ENCODE data around the gene FOLH1. TPM values are rescaled to one million over a fixed set of nuclear protein-coding genes. Genes with fewer than 3 reads are reported as not detected.
"Not testable (repeated sequence)": the region's sequence is repeated elsewhere in the genome, so short reads cannot be mapped to it uniquely, and the experiment has no call there.

The FOLH1 gene
- total RNA-seq: not detected

DNA sequence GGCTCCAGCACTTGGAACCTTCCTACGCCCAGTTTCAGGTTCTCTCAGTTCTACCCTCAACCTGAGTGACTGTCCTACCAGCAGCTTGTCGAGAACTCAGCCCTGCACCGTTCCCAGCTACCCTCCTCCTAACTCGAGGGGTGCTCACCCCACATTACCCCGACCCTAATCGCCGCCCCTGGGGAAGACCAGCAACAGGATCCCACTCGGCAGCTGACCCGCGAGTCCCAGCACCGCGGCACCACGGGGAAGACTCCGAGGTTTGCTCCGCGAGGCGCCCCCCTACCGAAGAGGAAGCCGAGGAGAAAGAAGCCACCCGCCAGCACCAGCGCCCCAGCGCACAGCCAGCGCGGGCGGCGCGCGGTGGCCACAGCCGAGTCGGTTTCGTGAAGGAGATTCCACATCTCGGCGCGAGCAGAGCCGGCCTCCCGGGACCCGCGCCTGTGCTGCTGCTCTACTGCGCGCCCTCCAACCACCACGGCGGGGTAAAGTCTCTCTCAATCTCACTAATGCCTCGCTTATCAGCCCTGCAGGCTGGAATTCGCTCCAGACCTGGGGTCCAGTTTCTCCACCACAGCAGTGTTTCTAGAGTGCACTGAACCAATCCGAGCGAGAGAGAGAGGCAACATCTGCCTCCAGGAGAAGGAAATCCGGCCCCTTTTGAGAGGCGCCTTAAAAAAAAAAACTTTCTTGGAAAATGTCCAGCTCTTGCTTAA is at the start of gene FOLH1:
TSS of gene FOLH1 (minus strand) at position 597 of the 716 bp plus-strand sequence. CDS start at position 404, 193 bp downstream.
- H3K4me1 Mint-ChIP-seq (ENCODE audit: low read depth in 2 of 2): no peaks in the 10 kb centered on the region
- no peak within 1 kb of the TSS for H3K4me3 Mint-ChIP-seq
- H3K27ac Mint-ChIP-seq: no peak within 1 kb of the TSS
- peak in 1 of 2 donors; percentile 38 for ATAC-seq
- H3K27me3 Mint-ChIP-seq: no peaks in the 10 kb centered on the region
- no peaks in the 10 kb centered on the region for H3K36me3 Mint-ChIP-seq
- no peak for DNase-seq (ENCODE audit: low spot score)
- H3K9me3 Mint-ChIP-seq: peaks cover 5% of the 10 kb centered on the region

DNA sequence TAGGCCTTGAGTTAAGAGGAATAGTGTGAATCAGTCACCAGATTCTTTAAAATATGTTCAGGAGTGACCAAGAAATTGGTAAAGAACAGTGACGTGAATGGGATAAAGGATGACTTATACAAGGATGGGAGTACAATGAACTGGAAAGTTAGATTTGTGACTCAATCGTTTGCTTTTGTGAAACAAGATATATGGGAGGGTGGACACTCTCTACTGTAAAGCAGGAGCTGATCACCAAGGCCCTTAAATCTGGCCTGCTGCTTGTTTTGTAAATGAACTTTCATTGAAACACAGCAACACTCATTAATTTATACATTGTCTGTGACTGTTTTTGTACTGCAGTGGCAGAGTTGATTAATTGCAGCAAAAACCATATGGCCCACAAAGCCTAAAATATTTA is 46.7 kb upstream of the FOLH1 start:
- H3K4me3 Mint-ChIP-seq; H3K27me3 Mint-ChIP-seq; H3K36me3 Mint-ChIP-seq; H3K27ac Mint-ChIP-seq; ATAC-seq; DNase-seq (ENCODE audit: low spot score); H3K4me1 Mint-ChIP-seq (ENCODE audit: low read depth in 2 of 2): not testable (repeated sequence)
- peaks cover 28% of the 10 kb centered on the region for H3K9me3 Mint-ChIP-seq

DNA sequence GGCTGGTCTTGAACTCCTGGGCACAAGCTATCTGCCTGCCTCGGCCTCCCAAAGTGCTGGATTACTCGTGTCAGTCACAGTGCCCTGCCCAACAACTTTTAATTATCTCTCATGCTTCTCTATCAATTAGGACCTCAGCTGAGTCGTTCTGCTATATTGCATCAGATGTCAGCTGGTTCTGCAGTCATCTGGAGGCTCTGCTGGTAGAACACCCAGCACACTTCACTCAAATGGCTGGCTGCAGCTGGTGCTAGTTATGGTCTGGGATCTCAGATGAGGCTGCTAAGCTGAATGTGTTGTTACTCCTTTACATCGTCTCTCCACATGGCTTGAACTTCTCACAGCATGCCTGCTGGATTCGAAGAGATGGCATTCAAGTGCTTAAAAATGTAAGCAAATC is 42.8 kb upstream of the FOLH1 start:
- not testable (repeated sequence) for H3K27me3 Mint-ChIP-seq; ATAC-seq; H3K4me3 Mint-ChIP-seq; H3K4me1 Mint-ChIP-seq (ENCODE audit: low read depth in 2 of 2); H3K36me3 Mint-ChIP-seq; H3K27ac Mint-ChIP-seq; DNase-seq (ENCODE audit: low spot score)
- H3K9me3 Mint-ChIP-seq: peaks cover 23% of the 10 kb centered on the region

DNA sequence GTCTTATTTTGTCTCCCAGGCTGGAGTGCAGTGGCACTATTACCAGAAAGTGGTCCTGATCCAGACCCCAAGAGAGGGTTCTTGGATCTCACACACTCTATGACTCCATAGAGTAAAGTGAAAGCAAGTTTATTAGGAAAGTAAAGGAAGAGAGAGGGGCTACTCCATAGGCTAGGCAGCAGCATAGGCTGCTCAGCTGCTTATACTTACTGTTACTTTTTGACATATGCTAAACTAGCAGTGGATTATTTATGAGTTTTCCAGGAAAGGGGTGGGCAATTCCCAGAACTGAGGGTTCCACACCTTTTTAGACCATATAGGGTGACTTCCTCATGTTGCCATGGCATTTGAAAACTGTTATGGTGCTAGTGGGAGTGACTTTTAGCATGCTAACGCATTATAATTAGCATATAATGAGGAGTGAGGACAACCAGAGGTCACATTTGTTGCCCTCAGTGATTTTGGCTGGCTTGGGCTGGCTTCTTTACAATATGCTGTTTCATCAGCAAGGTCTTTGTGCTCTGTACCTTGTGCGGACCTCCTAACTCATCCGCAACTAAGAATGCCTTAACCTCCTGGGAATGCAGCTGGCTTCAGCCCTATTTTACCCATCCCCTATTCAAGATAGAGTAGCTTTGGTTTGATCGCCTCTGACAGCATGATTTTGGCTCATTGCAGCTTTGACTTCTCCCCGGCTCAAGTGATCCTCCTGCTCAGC is 42.2 kb upstream of the FOLH1 start:
- H3K27ac Mint-ChIP-seq; DNase-seq (ENCODE audit: low spot score); H3K27me3 Mint-ChIP-seq; H3K4me3 Mint-ChIP-seq; H3K4me1 Mint-ChIP-seq (ENCODE audit: low read depth in 2 of 2); H3K36me3 Mint-ChIP-seq: not testable (repeated sequence)
- peak in 1 of 2 donors; percentile 40 for ATAC-seq
- H3K9me3 Mint-ChIP-seq: peaks cover 19% of the 10 kb centered on the region

DNA sequence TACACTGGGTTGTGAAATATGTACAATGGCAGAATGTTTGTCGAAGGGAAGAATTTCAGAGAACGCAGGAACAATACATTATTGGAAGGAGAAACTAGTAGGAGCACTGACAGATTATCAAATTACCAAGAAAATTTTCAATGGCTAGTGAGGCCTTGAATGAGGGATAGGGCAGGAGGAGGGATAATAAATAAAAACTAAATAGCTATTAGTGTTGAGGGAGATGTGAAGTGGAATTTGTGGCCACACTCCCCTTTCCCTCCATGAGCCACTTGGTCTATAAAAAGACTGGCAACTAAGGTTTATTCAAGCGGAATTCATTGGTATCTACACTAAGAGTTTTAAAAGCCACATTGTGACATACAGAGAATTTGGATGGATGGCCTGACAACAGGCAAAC is 41.0 kb upstream of the FOLH1 start:
- not testable (repeated sequence) for DNase-seq (ENCODE audit: low spot score); H3K4me3 Mint-ChIP-seq; H3K4me1 Mint-ChIP-seq (ENCODE audit: low read depth in 2 of 2); H3K27me3 Mint-ChIP-seq; ATAC-seq; H3K36me3 Mint-ChIP-seq; H3K27ac Mint-ChIP-seq
- H3K9me3 Mint-ChIP-seq: peaks cover 17% of the 10 kb centered on the region

DNA sequence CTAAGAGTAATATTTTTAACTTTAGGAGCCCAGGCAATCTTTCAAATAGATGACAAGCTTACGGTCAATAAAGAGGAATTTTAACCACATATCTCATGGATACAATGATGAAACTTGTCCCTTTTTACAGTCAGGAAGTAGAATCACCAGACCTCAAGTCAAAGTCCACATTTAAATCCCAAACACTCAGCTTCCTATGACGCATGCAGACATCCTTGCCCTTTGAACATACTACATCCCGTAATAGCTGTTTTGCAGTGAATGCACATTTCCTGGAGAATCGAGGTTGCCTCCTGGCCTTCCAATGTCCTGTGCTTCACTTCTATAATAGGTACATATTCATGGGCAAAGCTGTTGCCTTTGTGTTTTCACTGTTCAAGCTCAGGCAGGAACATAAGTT is 25.3 kb upstream of the FOLH1 start:
- H3K36me3 Mint-ChIP-seq; H3K4me3 Mint-ChIP-seq; ATAC-seq; H3K4me1 Mint-ChIP-seq (ENCODE audit: low read depth in 2 of 2); H3K27ac Mint-ChIP-seq; DNase-seq (ENCODE audit: low spot score); H3K27me3 Mint-ChIP-seq: not testable (repeated sequence)
- peaks cover 10% of the 10 kb centered on the region for H3K9me3 Mint-ChIP-seq

DNA sequence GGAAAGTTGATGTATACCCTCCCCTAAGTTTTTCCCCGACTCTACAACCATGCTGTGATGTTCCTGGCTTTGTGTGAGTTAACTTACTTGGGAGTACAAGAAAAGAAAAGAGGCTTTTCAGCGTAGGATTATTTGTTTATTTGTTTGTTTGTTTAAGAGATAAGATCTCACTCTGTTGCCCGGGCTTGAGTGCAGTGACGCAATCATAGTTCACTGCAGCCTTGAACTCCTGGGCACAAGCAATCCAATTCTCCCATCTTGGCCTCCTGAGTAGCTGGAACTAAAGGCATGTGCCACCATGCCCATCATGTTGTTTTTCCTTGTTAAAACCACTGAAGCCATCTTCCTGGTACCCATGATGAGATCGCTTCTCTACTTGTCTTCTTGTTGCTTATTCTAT is 24.6 kb upstream of the FOLH1 start:
- not testable (repeated sequence) for H3K4me3 Mint-ChIP-seq; DNase-seq (ENCODE audit: low spot score); H3K27ac Mint-ChIP-seq; H3K4me1 Mint-ChIP-seq (ENCODE audit: low read depth in 2 of 2); H3K36me3 Mint-ChIP-seq; H3K27me3 Mint-ChIP-seq; ATAC-seq
- peaks cover 10% of the 10 kb centered on the region for H3K9me3 Mint-ChIP-seq

DNA sequence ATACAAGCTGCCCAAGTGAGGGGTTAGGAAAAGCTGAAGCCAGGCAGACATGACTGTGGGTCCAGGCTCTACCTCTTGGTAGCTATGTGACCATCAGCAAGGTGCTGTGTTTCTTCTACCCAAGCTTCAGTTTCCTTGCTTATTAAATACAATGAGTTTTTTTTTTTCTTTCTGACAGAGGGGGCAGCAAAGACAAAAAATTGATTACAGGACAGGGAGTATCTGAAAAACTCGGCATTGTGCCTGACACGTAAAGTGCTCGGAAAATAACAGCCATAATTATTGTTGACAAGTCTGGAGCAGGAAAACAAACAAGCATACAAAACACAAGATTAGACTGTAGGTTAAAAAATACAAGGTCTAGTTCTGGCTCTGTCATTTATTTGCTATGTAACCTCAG is 23.3 kb upstream of the FOLH1 start:
- not testable (repeated sequence) for H3K27ac Mint-ChIP-seq; H3K27me3 Mint-ChIP-seq; ATAC-seq; H3K4me1 Mint-ChIP-seq (ENCODE audit: low read depth in 2 of 2); H3K4me3 Mint-ChIP-seq; H3K36me3 Mint-ChIP-seq; DNase-seq (ENCODE audit: low spot score)
- H3K9me3 Mint-ChIP-seq: peaks cover 10% of the 10 kb centered on the region

DNA sequence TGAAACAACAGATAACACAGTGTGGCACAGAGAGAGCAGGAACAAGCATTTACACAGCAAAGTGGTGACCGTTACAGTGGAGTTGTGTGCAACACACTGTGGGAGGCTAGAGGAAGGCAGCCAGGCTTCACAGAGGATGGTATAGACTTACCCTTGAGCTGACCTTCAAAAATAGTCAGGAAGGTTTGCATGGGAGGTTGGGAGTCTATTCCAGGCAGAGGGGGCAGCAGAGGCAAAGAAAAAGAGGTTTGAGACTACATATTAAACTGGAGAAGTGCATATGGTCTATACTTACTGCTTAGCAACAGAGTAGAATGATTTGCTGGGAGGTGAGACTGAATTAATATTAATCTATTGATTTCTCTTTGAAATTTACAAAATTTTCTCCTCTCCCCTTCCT is 22.1 kb upstream of the FOLH1 start:
- ATAC-seq; DNase-seq (ENCODE audit: low spot score); H3K4me3 Mint-ChIP-seq; H3K4me1 Mint-ChIP-seq (ENCODE audit: low read depth in 2 of 2); H3K36me3 Mint-ChIP-seq; H3K27me3 Mint-ChIP-seq; H3K27ac Mint-ChIP-seq: not testable (repeated sequence)
- peaks cover 10% of the 10 kb centered on the region for H3K9me3 Mint-ChIP-seq

DNA sequence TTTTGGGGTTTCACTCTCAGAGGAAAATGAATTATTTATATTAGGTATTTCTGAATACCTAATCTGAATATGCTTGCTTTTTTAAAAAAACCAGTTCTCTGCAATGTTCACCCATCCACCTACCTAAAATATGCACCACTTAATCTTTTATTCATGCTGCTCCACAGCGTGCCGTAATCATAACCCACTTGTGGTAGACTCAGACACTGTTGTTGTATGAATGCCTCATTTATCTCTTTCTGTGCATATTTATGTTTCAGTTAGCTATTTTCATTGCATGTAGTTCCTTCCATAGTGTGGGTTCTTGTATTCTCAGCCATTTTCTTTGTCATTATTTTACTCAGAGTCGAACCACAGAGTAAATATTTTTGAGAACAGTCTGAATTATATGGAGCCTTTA is 21.6 kb upstream of the FOLH1 start:
- ATAC-seq; H3K27me3 Mint-ChIP-seq; H3K4me1 Mint-ChIP-seq (ENCODE audit: low read depth in 2 of 2); H3K4me3 Mint-ChIP-seq; H3K36me3 Mint-ChIP-seq; DNase-seq (ENCODE audit: low spot score); H3K27ac Mint-ChIP-seq: not testable (repeated sequence)
- H3K9me3 Mint-ChIP-seq: peaks cover 10% of the 10 kb centered on the region

DNA sequence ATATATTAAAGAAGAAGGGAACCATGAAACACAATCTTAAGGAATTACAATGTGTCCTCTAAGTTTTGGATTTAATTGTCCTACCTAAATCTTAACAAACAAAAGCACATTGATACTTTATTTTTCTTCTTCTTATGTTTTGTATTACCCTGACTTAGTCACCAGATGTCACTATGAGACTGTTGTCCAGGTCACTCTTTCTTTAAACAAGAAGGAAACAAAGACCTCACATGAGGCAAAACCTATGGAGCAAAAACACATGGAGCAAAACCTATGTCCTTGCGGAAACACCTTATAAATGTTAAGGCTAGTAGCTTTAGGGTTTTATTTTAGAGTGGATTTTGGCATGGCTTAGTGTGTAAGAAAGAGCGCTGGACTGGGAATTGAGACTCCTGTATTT is 20.7 kb upstream of the FOLH1 start:
- ATAC-seq; H3K4me3 Mint-ChIP-seq; H3K36me3 Mint-ChIP-seq; H3K27ac Mint-ChIP-seq; H3K27me3 Mint-ChIP-seq; H3K9me3 Mint-ChIP-seq; DNase-seq (ENCODE audit: low spot score); H3K4me1 Mint-ChIP-seq (ENCODE audit: low read depth in 2 of 2): not testable (repeated sequence)

DNA sequence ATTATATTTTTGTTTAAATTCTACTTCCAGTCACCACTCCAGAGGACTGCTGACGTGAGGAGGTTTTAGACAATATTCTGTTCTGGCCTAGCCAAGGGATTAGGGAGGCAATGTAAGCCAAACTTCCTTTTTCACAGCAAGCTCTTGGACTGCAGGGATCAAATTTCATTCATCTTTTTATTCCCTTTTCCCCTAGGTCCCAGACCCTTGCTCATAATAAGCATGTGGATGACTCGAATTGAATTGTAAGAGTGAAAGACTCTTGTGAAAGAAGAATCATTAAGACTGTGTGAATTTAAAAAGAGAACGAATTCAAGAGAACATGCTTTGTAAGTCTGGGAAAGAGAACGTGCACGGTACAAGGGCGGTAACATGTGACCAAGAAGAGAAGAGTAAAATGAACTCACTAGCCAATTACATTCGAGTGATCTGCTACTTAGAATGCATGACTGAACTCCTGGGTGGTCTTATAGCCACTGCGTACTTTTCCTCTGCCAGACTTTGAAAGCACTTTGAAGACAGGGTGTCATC is 16.9 kb upstream of the FOLH1 start:
- not testable (repeated sequence) for H3K27ac Mint-ChIP-seq, H3K36me3 Mint-ChIP-seq, H3K27me3 Mint-ChIP-seq

DNA sequence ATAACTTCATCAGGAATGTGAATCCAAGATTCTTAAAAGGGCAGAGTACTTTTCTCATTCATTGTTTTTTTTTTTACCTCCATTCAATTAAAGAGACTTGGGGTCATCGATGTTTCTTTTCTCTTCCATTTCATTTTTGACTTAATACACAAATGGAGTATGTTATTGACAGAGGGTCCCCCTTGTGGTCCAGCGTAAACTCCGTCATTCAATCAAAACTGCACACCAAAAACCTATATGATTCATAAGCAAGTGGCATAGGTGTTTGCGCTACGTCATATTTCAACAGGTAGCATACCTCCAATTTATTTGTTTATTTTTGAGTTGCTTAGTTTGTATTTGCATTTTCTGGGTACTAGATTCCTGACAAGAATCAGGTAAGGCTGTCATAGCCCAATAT is 12.7 kb upstream of the FOLH1 start:
- H3K27ac Mint-ChIP-seq: no peak overlapping the region
- DNase-seq (ENCODE audit: low spot score) (no peak), ATAC-seq (no peak)
- H3K9me3 Mint-ChIP-seq: peaks cover 8% of the 10 kb centered on the region
- H3K4me3 Mint-ChIP-seq: no peak overlapping the region
- H3K4me1 Mint-ChIP-seq (ENCODE audit: low read depth in 2 of 2): no peaks in the 10 kb centered on the region
- H3K36me3 Mint-ChIP-seq: no peaks in the 10 kb centered on the region
- no peaks in the 10 kb centered on the region for H3K27me3 Mint-ChIP-seq

More for the DNA sequence above, 16.9 kb upstream of the FOLH1 start:
- not testable (repeated sequence) for H3K4me3 Mint-ChIP-seq; ATAC-seq; H3K4me1 Mint-ChIP-seq (ENCODE audit: low read depth in 2 of 2); DNase-seq (ENCODE audit: low spot score); H3K9me3 Mint-ChIP-seq

DNA sequence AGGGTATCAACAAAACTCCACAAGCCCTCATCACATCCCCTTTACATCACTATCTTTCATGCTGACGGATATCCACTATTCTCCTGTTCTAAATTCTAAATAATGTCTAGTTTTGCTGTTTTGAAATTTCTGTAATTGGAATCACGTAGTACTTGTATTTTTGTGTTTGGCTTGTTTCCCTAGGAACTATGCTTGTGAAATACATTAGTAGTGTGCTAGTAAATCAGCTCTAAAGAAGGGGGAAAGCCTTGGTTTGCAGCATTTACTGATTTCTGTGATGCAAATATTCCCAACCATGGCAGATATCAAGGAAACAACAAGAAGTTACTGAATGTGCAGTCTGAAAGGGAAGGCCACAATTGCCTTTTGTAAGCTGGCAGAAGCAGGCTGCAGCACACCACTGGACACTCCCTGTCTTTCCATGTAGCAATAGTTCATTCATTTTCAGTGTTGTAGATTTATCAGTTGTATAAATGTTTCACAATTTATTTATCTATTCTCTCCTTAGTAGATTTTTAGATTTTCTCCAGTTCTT is 4.7 kb upstream of the FOLH1 start:
- no peak for ATAC-seq
- Mint-ChIP-seq H3K4me1 (ENCODE audit: low read depth in 2 of 2) (no peaks in the 10 kb centered on the region), H3K4me3 (no peak overlapping the region), H3K27me3 (no peaks in the 10 kb centered on the region), H3K36me3 (no peaks in the 10 kb centered on the region), H3K9me3 (peaks cover 11% of the 10 kb centered on the region), H3K27ac (no peak overlapping the region)
- DNase-seq (ENCODE audit: low spot score): no peak
